Ectodermal cell (in vitro differentiated cells): ENCODE data around the gene LMF1.

Experiments
- H3K27ac ChIP-seq: 2 replicates; pipeline ENCODE4 v1.7.0; 2013; ENCODE audit warnings: mild to moderate bottlenecking, low read depth, low read length; ENCODE audit not compliant: insufficient read depth, poor library complexity, severe bottlenecking
- H3K27me3 ChIP-seq: 2 replicates; pipeline ENCODE4 v1.7.0; 2013; ENCODE audit warnings: mild to moderate bottlenecking, low read length; ENCODE audit not compliant: insufficient read depth, control insufficient read depth, poor library complexity, severe bottlenecking
- H3K36me3 ChIP-seq: one replicate; pipeline ENCODE4 v1.7.0; 2013; ENCODE audit warnings: low read length; ENCODE audit not compliant: control insufficient read depth, insufficient read depth
- H3K4me1 ChIP-seq: one replicate; pipeline ENCODE4 v1.7.0; 2013; ENCODE audit warnings: low read length; ENCODE audit not compliant: control insufficient read depth, insufficient read depth
- H3K4me3 ChIP-seq: 2 replicates; pipeline ENCODE4 v1.7.0; 2013; ENCODE audit warnings: low read depth, low read length, control low read depth; ENCODE audit not compliant: insufficient read depth
- H3K9me3 ChIP-seq: 2 replicates; pipeline ENCODE4 v1.7.0; 2013; ENCODE audit warnings: mild to moderate bottlenecking, low read length, moderate library complexity; ENCODE audit not compliant: control insufficient read depth
- WGBS, 2 experiments: methylation state at CpG; one replicate each; pipeline ENCODE4 v1.1.7; 2013; ENCODE audit warnings: missing lambda C conversion rate in 2 of 2; 5-methylcytosine and 5-hydroxymethylcytosine counted together

Gene LMF1

DNA sequence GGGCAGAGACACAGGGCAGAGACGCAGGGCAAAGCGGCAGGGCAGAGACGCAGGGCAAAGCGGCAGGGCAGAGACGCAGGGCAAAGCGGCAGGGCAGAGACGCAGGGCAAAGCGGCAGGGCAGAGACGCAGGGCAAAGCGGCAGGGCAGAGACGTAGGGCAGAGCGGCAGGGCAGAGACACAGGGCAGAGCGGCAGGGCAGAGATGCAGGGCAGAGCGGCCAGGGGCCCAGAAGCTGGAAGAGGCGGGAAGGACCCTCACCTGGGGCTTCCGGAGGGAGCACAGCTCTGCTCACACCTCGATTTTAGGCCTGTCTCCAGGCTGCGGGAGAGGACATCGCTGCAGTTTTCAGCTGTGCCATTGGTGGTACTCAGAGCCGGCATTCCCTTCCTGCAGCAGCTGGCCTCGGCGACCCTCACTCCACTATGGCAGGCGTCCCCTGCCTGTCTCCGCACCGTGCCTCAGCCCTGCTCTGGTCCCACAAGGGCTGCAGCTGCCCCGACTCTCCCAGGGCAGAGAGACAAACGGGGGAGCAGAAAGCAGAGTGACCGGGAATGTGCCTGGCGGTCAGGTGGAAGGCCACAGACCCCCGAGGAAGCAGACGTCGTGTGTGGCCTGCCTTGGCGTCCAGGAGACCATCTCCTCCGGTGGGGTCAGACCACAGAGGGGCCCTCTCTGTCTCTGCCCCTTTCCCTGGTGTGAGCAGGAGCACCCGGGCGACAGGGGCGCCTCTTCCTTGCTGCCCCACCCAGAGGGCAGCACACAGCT, 40.7 kb upstream of the LMF1 start:
- WGBS, 2 experiments, result 91 to 92% methylated on average over 37 of the region's 37 CpGs
- H3K4me3 ChIP-seq, result no peak overlapping the region
- no peaks in the 10 kb centered on the region for H3K27me3 ChIP-seq
- H3K4me1 ChIP-seq, result peaks cover 14% of the 10 kb centered on the region
- no peak overlapping the region for H3K27ac ChIP-seq
- H3K36me3 ChIP-seq, result no peaks in the 10 kb centered on the region
- no peaks in the 10 kb centered on the region for H3K9me3 ChIP-seq

DNA sequence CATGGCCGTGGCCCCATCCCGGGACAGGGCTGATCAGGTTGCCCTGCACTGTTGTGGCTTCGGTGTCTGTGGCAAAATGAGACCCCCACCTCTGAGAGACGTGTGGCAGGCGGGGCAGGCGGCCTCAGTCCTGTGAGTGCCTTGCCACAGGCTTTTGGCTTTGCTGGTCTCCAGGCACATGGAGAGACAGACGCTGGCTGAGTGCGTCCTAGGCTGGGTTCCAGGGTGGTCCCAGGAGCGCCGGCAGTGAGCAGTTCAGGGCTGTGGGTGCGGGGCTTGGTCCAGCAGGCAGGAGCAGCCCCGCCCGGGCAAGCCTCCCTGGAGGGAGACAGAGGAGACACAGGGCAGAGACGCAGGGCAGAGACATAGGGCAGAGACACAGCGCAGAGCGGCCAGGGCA, 40.0 kb upstream of the LMF1 start:
- Histone ChIP-seq H3K36me3 (no peaks in the 10 kb centered on the region), H3K4me1 (peaks cover 14% of the 10 kb centered on the region), H3K4me3 (no peak overlapping the region), H3K27me3 (no peaks in the 10 kb centered on the region), H3K27ac (no peak overlapping the region), H3K9me3 (no peaks in the 10 kb centered on the region)
- 94 to 95% methylated on average over 16 of the region's 16 CpGs for WGBS, 2 experiments

DNA sequence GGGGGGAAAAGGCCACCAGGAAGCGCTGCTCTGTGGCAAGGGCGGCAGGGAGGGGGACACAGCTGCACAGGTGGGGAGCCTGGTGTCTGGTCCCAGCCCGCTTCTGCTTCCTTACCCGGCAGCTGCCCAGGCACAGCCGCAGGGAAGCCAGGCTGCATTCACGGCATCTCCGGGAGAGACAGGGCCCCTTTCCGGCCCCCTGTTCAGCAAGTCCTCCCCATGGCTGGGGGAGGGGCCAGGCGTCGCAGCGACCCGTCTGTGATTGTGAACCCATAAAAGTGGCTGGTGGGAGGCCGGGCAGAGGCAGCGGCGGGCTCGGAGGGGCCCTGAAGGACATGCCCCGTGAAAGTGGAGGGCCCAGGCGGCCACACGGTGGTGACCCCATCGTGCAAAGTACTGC, 39.5 kb upstream of the LMF1 start:
- Histone ChIP-seq H3K36me3 (no peaks in the 10 kb centered on the region), H3K4me3 (no peak overlapping the region), H3K27ac (no peak overlapping the region), H3K9me3 (no peaks in the 10 kb centered on the region), H3K27me3 (no peaks in the 10 kb centered on the region), H3K4me1 (peaks cover 11% of the 10 kb centered on the region)
- 83 to 84% methylated on average over 20 of the region's 20 CpGs for WGBS, 2 experiments

DNA sequence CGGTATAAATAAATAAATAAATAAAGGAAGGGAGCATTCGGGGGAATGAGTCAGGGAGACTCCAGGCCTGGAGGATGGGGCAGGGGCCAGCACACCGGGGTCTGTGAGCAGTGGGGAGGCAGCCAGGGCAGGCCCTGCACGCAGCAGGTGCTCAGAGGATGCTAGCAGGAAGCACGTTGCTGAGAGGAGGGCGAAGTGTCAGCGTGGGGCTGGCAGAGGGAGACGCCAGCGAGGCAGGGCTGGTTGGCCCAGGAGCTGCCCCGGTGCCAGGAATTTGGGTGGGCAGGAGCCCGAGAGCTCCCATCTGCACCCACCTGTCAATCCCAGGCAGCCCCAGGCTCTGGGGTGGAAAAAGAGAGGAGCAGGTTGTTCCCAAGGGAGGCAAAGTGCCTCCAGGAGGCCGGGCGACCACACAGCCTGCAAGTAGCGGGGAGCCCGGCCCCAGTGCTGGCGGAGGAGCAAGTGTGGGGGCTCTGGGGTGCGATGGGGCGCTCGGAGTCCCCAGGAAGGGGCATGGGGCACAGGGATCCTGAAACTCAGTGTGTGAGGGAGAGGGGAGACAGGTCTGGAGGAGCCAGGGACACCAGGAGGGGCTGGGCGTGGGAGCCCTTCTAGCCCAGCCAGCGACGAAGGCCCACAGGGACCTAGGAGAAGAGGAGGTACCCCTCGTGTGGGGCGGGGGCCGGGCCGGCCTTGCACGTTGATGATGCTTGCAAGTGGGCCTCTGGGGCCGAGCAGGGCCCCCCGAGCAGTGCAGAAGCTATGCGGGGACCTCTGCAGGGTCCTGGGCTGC, 38.8 kb upstream of the LMF1 start:
- H3K9me3 ChIP-seq, result no peaks in the 10 kb centered on the region
- no peaks in the 10 kb centered on the region for H3K27me3 ChIP-seq
- H3K4me3 ChIP-seq, result no peak overlapping the region
- no peak overlapping the region for H3K27ac ChIP-seq
- H3K4me1 ChIP-seq, result peaks cover 4% of the 10 kb centered on the region
- 91 to 93% methylated on average over 30 of the region's 30 CpGs for WGBS, 2 experiments
- H3K36me3 ChIP-seq, result no peaks in the 10 kb centered on the region

DNA sequence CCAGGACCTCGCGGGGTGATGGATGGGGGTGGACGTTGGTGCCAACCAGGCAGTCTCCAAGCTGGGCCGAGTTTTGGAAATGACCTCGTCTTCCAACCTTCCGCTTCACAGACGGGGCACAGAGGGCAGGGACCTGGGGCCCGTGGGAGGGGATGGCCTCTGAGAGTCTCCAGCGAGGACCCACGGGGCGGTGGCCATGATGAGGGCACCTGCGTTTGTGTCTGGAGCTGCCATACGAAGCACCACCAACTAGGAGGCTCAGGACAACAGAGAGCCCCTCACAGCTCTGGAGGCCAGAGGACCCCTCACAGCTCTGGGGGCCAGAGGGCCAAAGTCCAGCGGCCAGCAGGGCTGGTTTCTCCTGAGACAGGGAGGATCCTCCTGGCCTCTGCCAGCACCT, 37.3 kb upstream of the LMF1 start:
- no peaks in the 10 kb centered on the region for H3K36me3 ChIP-seq
- no peak overlapping the region for H3K27ac ChIP-seq
- no peaks in the 10 kb centered on the region for H3K27me3 ChIP-seq
- no peaks in the 10 kb centered on the region for H3K4me1 ChIP-seq
- 93 to 95% methylated on average over 14 of the region's 14 CpGs for WGBS, 2 experiments
- H3K4me3 ChIP-seq, result no peak overlapping the region
- no peaks in the 10 kb centered on the region for H3K9me3 ChIP-seq

DNA sequence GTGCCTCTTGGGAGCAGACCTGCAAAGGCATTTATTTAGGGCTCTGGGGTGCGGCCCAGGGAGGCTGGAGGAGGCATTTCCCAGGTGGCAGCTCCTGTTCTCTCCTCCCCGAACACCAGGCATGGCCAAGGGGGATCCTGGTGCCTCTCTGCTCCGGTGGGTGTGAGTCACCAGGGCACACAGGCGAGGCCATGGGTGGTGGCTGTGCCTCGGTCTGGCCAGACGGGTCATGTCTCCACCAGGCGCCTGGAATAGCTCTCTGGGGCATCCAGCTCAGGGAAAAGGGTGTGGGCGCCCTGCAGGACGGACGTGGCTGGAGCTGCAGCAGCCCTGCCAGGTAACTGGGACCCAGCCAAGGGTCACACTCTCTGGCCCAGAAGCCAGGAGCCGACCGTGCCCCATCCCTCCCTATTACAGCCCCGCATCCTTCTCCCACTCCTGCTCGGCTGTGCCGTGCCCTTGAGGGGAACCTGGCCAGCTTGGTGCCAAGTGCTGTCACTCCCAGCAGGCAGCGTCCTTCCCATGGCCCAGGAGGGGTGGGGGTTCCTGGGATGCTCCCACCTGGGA, 36.6 kb upstream of the LMF1 start:
- H3K4me3 ChIP-seq, result no peak overlapping the region
- H3K27ac ChIP-seq, result no peak overlapping the region
- no peaks in the 10 kb centered on the region for H3K36me3 ChIP-seq
- H3K9me3 ChIP-seq, result no peaks in the 10 kb centered on the region
- no peaks in the 10 kb centered on the region for H3K4me1 ChIP-seq
- WGBS, 2 experiments, result 93 to 94% methylated on average over 16 of the region's 16 CpGs
- no peaks in the 10 kb centered on the region for H3K27me3 ChIP-seq

DNA sequence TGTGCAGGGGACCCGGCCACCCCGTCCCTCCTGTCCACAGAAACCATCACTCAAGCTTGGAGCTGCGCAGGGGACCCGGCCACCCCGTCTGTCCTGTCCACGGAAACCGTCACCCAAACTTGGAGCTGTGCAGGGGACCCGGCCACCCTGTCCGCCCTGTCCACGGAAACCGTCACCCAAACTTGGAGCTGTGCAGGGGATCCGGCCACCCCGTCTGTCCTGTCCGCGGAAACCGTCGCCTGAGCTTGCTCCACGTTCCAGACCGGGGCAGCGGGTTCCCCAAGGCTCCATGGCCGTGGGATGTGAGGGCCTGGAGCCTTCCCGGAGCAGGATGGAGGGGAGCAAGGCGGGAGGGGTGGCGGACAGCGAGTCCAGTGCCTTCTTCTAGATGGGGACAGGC, 36.0 kb upstream of the LMF1 start:
- Histone ChIP-seq H3K4me1 (no peaks in the 10 kb centered on the region), H3K27me3 (no peaks in the 10 kb centered on the region), H3K4me3 (no peak overlapping the region), H3K36me3 (no peaks in the 10 kb centered on the region), H3K9me3 (no peaks in the 10 kb centered on the region), H3K27ac (no peak overlapping the region)
- 95% methylated on average over 25 of the region's 25 CpGs for WGBS, 2 experiments

DNA sequence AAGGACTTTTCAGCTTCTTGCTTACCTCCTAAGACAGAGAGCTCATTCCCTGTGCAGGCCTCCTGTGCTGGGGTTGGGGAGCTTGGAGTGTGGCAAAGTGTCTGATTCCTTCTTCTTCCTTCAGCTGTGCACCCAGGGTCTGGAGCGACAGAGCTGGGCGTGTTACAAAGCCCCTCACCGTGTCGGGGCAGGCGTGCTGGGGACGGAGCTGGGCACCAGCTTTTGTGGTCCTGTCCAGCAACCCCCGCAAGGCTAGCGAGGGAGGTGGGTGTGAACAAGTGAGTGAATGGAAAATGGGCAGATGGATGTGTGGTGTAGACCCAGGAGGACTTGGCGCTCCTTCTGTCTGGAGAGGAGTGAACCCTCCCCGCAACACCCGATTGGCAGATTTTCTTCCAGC, 34.5 kb upstream of the LMF1 start:
- 95 to 96% methylated on average over 11 of the region's 11 CpGs for WGBS, 2 experiments
- no peaks in the 10 kb centered on the region for H3K4me1 ChIP-seq
- no peaks in the 10 kb centered on the region for H3K27me3 ChIP-seq
- no peak overlapping the region for H3K4me3 ChIP-seq
- H3K36me3 ChIP-seq, result no peaks in the 10 kb centered on the region
- H3K27ac ChIP-seq, result no peak overlapping the region
- no peaks in the 10 kb centered on the region for H3K9me3 ChIP-seq

DNA sequence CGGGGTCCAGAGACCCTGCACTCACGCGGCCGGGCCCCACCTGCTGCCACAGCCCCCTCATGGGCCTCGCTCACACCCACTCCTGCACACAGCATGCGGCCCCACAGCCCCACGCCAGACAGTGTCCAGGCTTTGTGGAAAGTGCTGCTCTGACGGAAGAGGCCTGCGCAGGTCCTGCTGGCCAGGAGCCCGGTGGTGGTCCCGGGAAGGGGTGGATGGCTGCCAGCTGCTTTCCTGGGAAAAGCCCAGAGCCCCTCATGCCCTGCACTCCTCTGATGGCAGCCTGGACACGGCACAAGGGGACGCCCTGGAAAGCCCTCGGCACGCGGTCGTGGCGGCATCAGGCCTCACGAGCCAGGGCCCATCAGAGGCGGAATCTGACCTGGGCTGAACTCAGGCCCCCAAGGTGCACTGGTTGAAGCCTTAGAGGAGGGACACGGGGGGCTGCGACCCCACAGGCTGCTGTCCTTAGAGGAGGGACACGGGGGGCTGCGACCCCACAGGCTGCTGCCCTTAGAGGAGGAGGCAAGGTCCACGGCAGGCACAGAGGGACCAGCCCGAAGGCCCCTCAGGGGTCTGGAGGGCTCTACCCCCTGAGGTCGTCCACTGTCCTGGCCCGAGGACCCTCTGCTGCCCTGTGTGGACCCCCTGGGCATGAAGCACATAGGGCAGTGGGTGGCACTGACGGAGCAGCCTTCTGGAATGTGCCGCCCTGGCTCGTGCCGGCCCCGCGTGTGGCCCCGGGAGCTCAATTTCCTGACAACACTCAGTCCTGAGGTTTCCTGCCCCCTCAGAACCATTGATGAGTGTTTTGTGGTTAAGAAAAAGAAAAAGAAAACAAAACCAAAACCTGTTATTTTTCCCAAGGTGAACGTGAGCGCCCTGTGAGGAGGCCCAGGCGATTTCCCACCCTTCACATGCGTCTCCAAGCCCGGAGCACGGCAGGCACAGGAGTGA, 32.9 kb upstream of the LMF1 start:
- Histone ChIP-seq H3K9me3 (no peaks in the 10 kb centered on the region), H3K27me3 (no peaks in the 10 kb centered on the region), H3K27ac (no peak overlapping the region), H3K36me3 (no peaks in the 10 kb centered on the region), H3K4me3 (no peak overlapping the region), H3K4me1 (no peaks in the 10 kb centered on the region)
- WGBS, 2 experiments, result 92% methylated on average over 41 of the region's 41 CpGs
